ENCODE results near the gene SERPINB3. TPM values are rescaled to one million over a fixed set of nuclear protein-coding genes. Genes with fewer than 3 reads are reported as not detected.
A peak's percentile ranks its signal among the peaks of the same experiment; 100 is the strongest.

SERPINB3 gene
- total RNA-seq, 4 donors from 2014 or later = not detected

DNA sequence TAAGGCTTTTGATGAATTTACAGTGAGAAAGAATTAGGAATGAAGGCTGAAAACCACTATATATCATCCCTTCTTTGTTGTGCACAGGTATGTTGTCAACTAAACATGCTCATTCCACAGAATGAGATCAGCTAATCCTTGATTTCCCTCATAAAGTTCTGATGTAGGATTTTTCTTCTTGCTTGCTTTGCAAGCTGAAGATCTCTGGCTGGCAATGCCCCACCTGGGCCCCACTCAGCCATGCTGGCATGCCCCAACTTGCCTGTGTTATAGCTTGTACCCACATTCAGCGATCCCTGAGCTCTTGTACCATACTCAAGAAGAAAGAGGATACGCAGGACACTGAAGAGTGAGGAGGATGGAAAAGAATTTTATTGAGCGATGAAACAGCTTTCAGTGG, 23.0 kb upstream of the SERPINB3 start:
- no peak for ATAC-seq
- intact Hi-C loops (cut with DNase I; ENCODE audit: low total_unique reads) = no loop called here
- in situ Hi-C loops (cut with MboI; ENCODE audit: low sequenced_read_pairs in 4 of 4) = no loop called here
- no peaks in the 10 kb centered on the region for H3K4me1 ChIP-seq
- no peaks in the 10 kb centered on the region for H3K36me3 ChIP-seq
- no peaks in the 10 kb centered on the region for H3K27me3 ChIP-seq
- no peak overlapping the region for H3K4me3 ChIP-seq
- no peak for TF ChIP-seq POLR2A (IDR thresholded peaks at IDR 0.05)
- TF ChIP-seq, protein P1, sequence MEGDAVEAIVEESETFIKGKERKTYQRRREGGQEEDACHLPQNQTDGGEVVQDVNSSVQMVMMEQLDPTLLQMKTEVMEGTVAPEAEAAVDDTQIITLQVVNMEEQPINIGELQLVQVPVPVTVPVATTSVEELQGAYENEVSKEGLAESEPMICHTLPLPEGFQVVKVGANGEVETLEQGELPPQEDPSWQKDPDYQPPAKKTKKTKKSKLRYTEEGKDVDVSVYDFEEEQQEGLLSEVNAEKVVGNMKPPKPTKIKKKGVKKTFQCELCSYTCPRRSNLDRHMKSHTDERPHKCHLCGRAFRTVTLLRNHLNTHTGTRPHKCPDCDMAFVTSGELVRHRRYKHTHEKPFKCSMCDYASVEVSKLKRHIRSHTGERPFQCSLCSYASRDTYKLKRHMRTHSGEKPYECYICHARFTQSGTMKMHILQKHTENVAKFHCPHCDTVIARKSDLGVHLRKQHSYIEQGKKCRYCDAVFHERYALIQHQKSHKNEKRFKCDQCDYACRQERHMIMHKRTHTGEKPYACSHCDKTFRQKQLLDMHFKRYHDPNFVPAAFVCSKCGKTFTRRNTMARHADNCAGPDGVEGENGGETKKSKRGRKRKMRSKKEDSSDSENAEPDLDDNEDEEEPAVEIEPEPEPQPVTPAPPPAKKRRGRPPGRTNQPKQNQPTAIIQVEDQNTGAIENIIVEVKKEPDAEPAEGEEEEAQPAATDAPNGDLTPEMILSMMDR (IDR thresholded peaks at IDR 0.05 in 4 of 5, conservative IDR thresholded peaks at IDR 0.05 in 1 of 5) = no peak
- H3K27ac ChIP-seq = no peak overlapping the region
- DNase-seq = no peak
- no peaks in the 10 kb centered on the region for H3K9me3 ChIP-seq

DNA sequence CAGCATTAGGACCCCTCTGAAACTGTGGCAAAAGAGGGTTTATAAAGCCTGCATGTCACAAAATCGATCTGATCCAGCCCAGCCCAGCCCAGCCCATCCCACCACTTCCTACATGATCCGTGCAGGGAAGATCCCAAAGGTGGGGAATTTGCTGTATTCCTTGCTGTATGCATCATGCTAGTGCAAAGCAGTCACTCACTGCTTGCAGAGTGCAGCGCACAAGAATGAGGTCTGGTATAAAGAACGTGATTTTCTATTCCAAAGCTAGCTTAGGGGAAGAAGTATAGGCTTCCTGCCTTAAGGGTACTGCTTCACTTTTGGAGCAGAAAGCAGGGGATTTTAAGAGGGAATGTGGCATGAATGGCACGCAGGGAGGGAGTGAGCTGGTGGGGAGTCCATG, 22.2 kb upstream of the SERPINB3 start:
- H3K27ac ChIP-seq = no peak overlapping the region
- H3K4me1 ChIP-seq = no peaks in the 10 kb centered on the region
- no peaks in the 10 kb centered on the region for H3K36me3 ChIP-seq
- in situ Hi-C loops (cut with MboI; ENCODE audit: low sequenced_read_pairs in 4 of 4) (no loop called here), intact Hi-C loops (cut with DNase I; ENCODE audit: low total_unique reads) (no loop called here)
- DNase-seq (no peak), ATAC-seq (no peak)
- no peaks in the 10 kb centered on the region for H3K9me3 ChIP-seq
- no peak overlapping the region for H3K4me3 ChIP-seq
- no peak for TF ChIP-seq POLR2A (IDR thresholded peaks at IDR 0.05)
- TF ChIP-seq, protein P1 (IDR thresholded peaks at IDR 0.05 in 4 of 5, conservative IDR thresholded peaks at IDR 0.05 in 1 of 5) = no peak
- no peaks in the 10 kb centered on the region for H3K27me3 ChIP-seq

DNA sequence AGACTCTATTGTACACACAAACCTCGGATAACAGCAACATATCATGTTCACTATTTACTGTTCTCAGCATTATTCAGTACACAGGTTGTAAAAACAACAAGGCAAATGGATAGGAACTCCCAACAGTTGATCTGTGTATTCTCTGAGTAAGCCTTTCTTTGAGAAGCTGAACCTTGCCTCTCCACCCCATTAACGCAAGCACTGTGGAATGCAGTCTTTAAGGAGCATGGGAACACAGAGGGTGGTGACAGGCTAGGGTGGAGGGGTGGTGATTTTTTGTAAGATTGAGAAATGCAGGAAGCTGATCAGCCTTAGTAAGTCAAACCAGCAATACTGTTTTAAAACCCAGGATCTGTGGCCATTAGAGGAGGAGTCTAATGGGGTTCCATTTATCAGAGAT, 21.5 kb upstream of the SERPINB3 start:
- DNase-seq = no peak
- ATAC-seq = peak in 1 of 2 donors; percentile 39
- H3K4me1 ChIP-seq = no peaks in the 10 kb centered on the region
- H3K9me3 ChIP-seq = no peaks in the 10 kb centered on the region
- no peak overlapping the region for H3K27ac ChIP-seq
- H3K27me3 ChIP-seq = no peaks in the 10 kb centered on the region
- no peaks in the 10 kb centered on the region for H3K36me3 ChIP-seq
- intact Hi-C loops (cut with DNase I; ENCODE audit: low total_unique reads) (no loop called here), in situ Hi-C loops (cut with MboI; ENCODE audit: low sequenced_read_pairs in 4 of 4) (no loop called here)
- TF ChIP-seq POLR2A (IDR thresholded peaks at IDR 0.05) = no peak
- TF ChIP-seq, protein P1 (IDR thresholded peaks at IDR 0.05 in 4 of 5, conservative IDR thresholded peaks at IDR 0.05 in 1 of 5) = no peak
- no peak overlapping the region for H3K4me3 ChIP-seq

DNA sequence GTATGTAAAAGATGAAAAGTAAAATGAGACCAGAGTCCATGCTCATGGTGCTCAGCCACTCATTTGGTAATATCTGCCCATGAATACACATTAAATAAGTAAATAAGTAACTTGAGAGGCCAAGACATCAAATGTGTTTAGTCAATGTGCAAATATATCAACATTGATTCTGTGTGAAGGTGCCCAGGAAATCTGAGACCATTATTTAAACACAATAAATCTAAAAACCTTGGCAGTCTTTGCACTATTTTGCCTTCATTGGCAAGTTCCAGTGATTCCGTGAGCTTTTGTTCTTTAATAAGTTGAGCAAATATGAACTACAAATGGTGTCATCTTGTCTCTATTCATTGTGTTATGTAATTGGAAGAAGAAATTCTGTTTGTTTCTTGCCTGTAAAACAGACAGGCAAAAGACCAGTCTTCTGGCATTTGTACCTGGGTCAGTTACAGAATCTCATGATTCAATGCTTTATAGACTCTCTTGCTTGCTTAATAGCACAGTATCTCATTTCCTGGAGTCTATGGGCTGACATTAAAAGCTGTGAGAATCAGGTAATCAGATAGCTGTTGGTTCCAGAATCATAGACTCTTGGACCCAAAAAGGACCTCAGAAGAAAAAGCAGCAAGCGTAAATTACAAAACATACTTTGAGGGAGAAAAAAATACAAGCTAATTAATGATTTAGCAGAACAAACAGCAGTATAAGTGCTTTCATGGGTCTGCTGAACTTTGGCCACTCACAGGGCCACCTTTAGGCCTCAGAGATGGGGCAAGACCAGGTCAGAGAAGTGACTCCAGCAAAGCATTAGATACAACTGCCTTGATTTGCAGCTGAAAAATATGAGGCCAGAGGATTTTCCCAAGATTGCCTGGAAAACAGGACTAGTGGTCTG, 20.0 kb upstream of the SERPINB3 start:
- H3K27me3 ChIP-seq = no peaks in the 10 kb centered on the region
- intact Hi-C loops (cut with DNase I; ENCODE audit: low total_unique reads) (no loop called here), in situ Hi-C loops (cut with MboI; ENCODE audit: low sequenced_read_pairs in 4 of 4) (no loop called here)
- DNase-seq (no peak), ATAC-seq (no peak)
- H3K4me1 ChIP-seq = no peaks in the 10 kb centered on the region
- H3K27ac ChIP-seq = no peak overlapping the region
- TF ChIP-seq, protein P1 (IDR thresholded peaks at IDR 0.05 in 4 of 5, conservative IDR thresholded peaks at IDR 0.05 in 1 of 5) = no peak
- no peak for TF ChIP-seq POLR2A (IDR thresholded peaks at IDR 0.05)
- H3K4me3 ChIP-seq = no peak overlapping the region
- no peaks in the 10 kb centered on the region for H3K9me3 ChIP-seq
- H3K36me3 ChIP-seq = no peaks in the 10 kb centered on the region
